ENCODE data around the gene TEKT2.

The TEKT2 gene

GRCh38 chr1:36091141-36091540 lies 7.2 kb downstream of the TEKT2 start:
- Histone ChIP-seq H3K4me3 (ENCODE audit: low read length) (no peak overlapping the region), H3K27me3 (ENCODE audit: insufficient read depth, low read length) (no peaks in the 10 kb centered on the region), H3K9me3 (ENCODE audit: low read length) (no peaks in the 10 kb centered on the region), H3K36me3 (ENCODE audit: insufficient read depth, low read length) (peaks cover 51% of the 10 kb centered on the region), H2AFZ (ENCODE audit: low read depth, low read length) (no peak overlapping the region), H3K4me1 (ENCODE audit: insufficient read depth, low read length) (peaks cover 14% of the 10 kb centered on the region)

DNA sequence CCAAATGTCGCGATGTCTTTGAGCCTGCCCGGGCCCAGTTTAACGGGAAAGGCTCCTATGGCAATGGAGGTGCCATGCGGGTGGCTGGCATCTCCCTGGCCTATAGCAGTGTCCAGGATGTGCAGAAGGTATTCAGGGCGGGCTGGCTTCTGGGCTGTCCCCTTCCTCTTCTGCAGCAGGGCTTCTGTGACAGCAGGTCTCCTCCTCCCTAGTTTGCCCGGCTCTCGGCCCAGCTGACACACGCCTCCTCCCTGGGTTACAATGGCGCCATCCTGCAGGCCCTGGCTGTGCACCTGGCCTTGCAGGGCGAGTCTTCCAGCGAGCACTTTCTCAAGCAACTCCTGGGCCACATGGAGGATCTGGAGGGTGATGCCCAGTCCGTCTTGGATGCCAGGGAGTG lies 7.8 kb downstream of the TEKT2 start:
- peaks cover 51% of the 10 kb centered on the region for H3K36me3 ChIP-seq (ENCODE audit: insufficient read depth, low read length)
- no peak overlapping the region for H3K4me3 ChIP-seq (ENCODE audit: low read length)
- H3K9me3 ChIP-seq (ENCODE audit: low read length), result no peaks in the 10 kb centered on the region
- H3K4me1 ChIP-seq (ENCODE audit: insufficient read depth, low read length), result peaks cover 14% of the 10 kb centered on the region
- H2AFZ ChIP-seq (ENCODE audit: low read depth, low read length), result no peak overlapping the region
- no peaks in the 10 kb centered on the region for H3K27me3 ChIP-seq (ENCODE audit: insufficient read depth, low read length)

DNA sequence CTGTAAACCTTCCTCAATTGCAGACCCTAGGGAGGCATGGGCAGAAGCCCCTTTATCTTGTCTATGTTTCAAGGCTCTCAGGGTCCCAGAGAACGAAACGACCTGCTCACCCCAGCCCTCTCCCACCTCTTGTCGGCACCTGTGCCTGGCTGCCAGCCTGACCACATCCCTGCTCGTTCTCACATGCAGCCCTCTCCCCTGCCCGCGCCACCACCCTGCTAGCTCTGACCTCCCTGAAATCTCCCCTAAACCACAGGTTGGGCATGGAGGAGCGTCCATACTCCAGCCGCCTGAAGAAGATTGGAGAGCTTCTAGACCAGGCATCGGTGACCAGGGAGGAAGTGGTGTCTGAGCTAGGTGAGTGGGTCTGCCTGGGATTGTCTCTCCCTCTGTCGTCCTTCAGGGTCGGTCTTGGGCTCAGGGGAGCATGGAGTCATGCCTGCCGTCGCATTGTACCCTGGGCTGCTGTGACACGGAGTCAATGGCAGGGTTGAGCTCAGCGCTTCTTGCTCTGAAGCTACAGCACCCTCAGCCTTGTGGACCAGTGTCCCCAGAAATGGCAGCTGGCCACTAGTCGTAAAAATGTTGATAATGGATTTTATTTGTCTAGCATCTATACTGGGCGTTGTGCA lies 8.4 kb downstream of the TEKT2 start:
- H3K4me1 ChIP-seq (ENCODE audit: insufficient read depth, low read length), result peaks cover 17% of the 10 kb centered on the region
- no peaks in the 10 kb centered on the region for H3K27me3 ChIP-seq (ENCODE audit: insufficient read depth, low read length)
- no peaks in the 10 kb centered on the region for H3K9me3 ChIP-seq (ENCODE audit: low read length)
- no peak overlapping the region for H3K4me3 ChIP-seq (ENCODE audit: low read length)
- no peak overlapping the region for H2AFZ ChIP-seq (ENCODE audit: low read depth, low read length)
- peaks cover 51% of the 10 kb centered on the region for H3K36me3 ChIP-seq (ENCODE audit: insufficient read depth, low read length)

DNA sequence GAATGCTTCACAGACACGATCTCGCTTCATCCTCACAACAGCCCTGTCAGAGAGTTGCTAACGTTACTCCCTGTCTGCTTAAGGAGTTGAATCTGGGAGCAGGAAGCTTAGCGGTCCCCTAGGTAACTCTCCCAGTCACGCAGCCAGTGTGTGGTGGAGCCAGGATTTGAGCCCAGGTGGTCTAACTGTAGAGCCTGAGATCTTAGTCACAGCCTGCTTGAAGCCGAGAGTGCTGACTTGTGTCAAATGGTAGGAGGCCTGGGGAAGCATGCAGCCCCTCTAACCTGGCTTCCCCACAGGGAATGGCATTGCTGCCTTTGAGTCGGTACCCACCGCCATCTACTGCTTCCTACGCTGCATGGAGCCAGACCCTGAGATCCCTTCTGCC lies 8.9 kb downstream of the TEKT2 start:
- Histone ChIP-seq H3K9me3 (ENCODE audit: low read length) (no peaks in the 10 kb centered on the region), H3K4me1 (ENCODE audit: insufficient read depth, low read length) (peaks cover 19% of the 10 kb centered on the region), H3K27me3 (ENCODE audit: insufficient read depth, low read length) (no peaks in the 10 kb centered on the region), H3K36me3 (ENCODE audit: insufficient read depth, low read length) (peaks cover 51% of the 10 kb centered on the region), H3K4me3 (ENCODE audit: low read length) (no peak overlapping the region), H2AFZ (ENCODE audit: low read depth, low read length) (no peak overlapping the region)

GRCh38 chr1:36093226-36093625 lies 9.3 kb downstream of the TEKT2 start:
- Histone ChIP-seq H3K4me1 (ENCODE audit: insufficient read depth, low read length) (peaks cover 17% of the 10 kb centered on the region), H3K9me3 (ENCODE audit: low read length) (no peaks in the 10 kb centered on the region), H2AFZ (ENCODE audit: low read depth, low read length) (no peak overlapping the region), H3K27me3 (ENCODE audit: insufficient read depth, low read length) (no peaks in the 10 kb centered on the region), H3K4me3 (ENCODE audit: low read length) (no peak overlapping the region), H3K36me3 (ENCODE audit: insufficient read depth, low read length) (peaks cover 51% of the 10 kb centered on the region)

GRCh38 chr1:36093929-36094328 lies 10.0 kb downstream of the TEKT2 start:
- Histone ChIP-seq H3K4me3 (ENCODE audit: low read length) (no peak overlapping the region), H3K36me3 (ENCODE audit: insufficient read depth, low read length) (peaks cover 51% of the 10 kb centered on the region), H3K27me3 (ENCODE audit: insufficient read depth, low read length) (no peaks in the 10 kb centered on the region), H2AFZ (ENCODE audit: low read depth, low read length) (no peak overlapping the region), H3K9me3 (ENCODE audit: low read length) (no peaks in the 10 kb centered on the region), H3K4me1 (ENCODE audit: insufficient read depth, low read length) (peaks cover 15% of the 10 kb centered on the region)

DNA sequence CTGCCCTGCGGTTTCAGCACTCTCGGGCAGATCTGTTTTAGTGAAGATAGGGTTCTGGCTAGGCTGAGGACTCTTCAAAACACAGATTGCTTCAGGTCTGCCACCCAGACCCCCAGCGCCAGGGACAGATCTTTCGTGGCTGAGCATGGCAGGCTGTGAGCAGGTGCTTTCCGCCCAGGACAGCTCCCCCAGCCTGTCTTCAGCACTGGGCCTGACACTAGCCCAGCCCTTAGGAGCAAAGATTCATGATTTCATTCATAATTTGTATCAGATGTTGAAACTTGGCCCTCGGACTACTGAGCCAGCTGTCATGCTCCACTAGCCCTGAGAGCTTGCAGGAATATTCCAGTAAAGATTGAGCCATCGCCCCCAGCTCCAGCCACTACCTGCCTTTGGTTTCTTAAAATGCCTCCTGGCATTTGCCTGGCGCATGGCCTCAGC lies 10.7 kb downstream of the TEKT2 start:
- H3K36me3 ChIP-seq (ENCODE audit: insufficient read depth, low read length), result peaks cover 51% of the 10 kb centered on the region
- H3K4me1 ChIP-seq (ENCODE audit: insufficient read depth, low read length), result peaks cover 10% of the 10 kb centered on the region
- H3K4me3 ChIP-seq (ENCODE audit: low read length), result no peak overlapping the region
- no peaks in the 10 kb centered on the region for H3K9me3 ChIP-seq (ENCODE audit: low read length)
- no peak overlapping the region for H2AFZ ChIP-seq (ENCODE audit: low read depth, low read length)
- H3K27me3 ChIP-seq (ENCODE audit: insufficient read depth, low read length), result no peaks in the 10 kb centered on the region

- Histone ChIP-seq H3K4me3 (ENCODE audit: low read length) (no peak overlapping the region), H3K9me3 (ENCODE audit: low read length) (no peaks in the 10 kb centered on the region), H3K36me3 (ENCODE audit: insufficient read depth, low read length) (peaks cover 49% of the 10 kb centered on the region), H3K27me3 (ENCODE audit: insufficient read depth, low read length) (no peaks in the 10 kb centered on the region), H3K4me1 (ENCODE audit: insufficient read depth, low read length) (peaks cover 5% of the 10 kb centered on the region), H2AFZ (ENCODE audit: low read depth, low read length) (no peak overlapping the region)
Measured at GRCh38 chr1:36095760-36096405, 12.0 kb downstream of the TEKT2 start.

GRCh38 chr1:36096500-36097432 lies 12.9 kb downstream of the TEKT2 start:
- H3K4me1 ChIP-seq (ENCODE audit: insufficient read depth, low read length), result peaks cover 5% of the 10 kb centered on the region
- H3K9me3 ChIP-seq (ENCODE audit: low read length), result no peaks in the 10 kb centered on the region
- no peaks in the 10 kb centered on the region for H3K27me3 ChIP-seq (ENCODE audit: insufficient read depth, low read length)
- H3K4me3 ChIP-seq (ENCODE audit: low read length), result no peak overlapping the region
- no peak overlapping the region for H2AFZ ChIP-seq (ENCODE audit: low read depth, low read length)
- H3K36me3 ChIP-seq (ENCODE audit: insufficient read depth, low read length), result peaks cover 41% of the 10 kb centered on the region

- peaks cover 5% of the 10 kb centered on the region for H3K4me1 ChIP-seq (ENCODE audit: insufficient read depth, low read length)
Measured at GRCh38 chr1:36097693-36098585, 14.0 kb downstream of the TEKT2 start.

DNA sequence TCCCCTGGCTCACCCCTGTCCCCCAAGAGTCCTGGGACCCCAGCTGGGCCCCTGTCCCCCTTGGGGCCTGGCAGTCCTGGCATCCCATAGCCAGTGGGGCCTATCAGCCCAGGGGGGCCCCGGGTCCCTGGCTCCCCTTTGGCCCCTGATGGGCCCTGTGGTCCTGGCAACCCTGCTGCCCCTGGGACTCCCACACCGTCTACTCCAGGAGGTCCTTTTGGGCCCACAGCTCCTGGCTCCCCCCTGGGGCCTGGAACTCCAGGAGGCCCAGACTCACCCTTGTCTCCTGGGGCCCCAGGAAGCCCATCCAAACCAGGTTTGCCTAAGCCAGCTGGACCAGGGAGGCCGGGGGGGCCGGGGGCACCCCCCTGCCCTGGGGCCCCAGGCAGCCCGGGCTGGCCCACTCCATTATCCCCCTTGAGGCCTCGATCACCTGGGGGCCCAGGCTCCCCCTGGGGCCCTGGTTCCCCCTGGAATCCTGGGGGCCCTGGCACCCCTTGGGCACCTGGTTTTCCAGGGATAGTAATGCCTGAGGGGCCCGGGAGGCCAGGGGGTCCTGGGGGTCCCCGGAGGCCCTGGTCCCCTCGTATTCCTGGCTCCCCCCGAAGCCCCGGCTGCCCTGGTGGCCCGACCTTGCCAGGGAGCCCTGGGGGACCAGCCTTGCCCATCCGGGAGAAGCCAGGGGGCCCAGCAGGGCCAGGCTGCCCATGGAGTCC lies 14.9 kb downstream of the TEKT2 start:
- H3K9me3 ChIP-seq (ENCODE audit: low read length), result no peaks in the 10 kb centered on the region
- H3K4me1 ChIP-seq (ENCODE audit: insufficient read depth, low read length), result peaks cover 5% of the 10 kb centered on the region
- H2AFZ ChIP-seq (ENCODE audit: low read depth, low read length), result no peak overlapping the region
- no peak overlapping the region for H3K4me3 ChIP-seq (ENCODE audit: low read length)
- no peaks in the 10 kb centered on the region for H3K27me3 ChIP-seq (ENCODE audit: insufficient read depth, low read length)
- peaks cover 21% of the 10 kb centered on the region for H3K36me3 ChIP-seq (ENCODE audit: insufficient read depth, low read length)

More at GRCh38 chr1:36097693-36098585, 14.0 kb downstream of the TEKT2 start:
- no peak overlapping the region for H2AFZ ChIP-seq (ENCODE audit: low read depth, low read length)
- H3K4me3 ChIP-seq (ENCODE audit: low read length), result no peak overlapping the region
- H3K36me3 ChIP-seq (ENCODE audit: insufficient read depth, low read length), result peaks cover 29% of the 10 kb centered on the region
- H3K27me3 ChIP-seq (ENCODE audit: insufficient read depth, low read length), result no peaks in the 10 kb centered on the region
- no peaks in the 10 kb centered on the region for H3K9me3 ChIP-seq (ENCODE audit: low read length)
